Lower lobe of right lung (tissue), 2 donors: ENCODE data around the gene MYOM1. TPM values are rescaled to one million over a fixed set of nuclear protein-coding genes. Genes with fewer than 3 reads are reported as not detected.

ENCODE experiments used
- ATAC-seq, 2 donors: fragments of 200-7000 bp; cut with Tn5 transposase; one replicate each; pipeline ENCODE4 v1.9.1; 2020 to 2022; ENCODE audit warnings: mild to moderate bottlenecking in 2 of 2, moderate library complexity in 2 of 2
- DNase-seq: peaks from one replicate; pipeline ENCODE4 v3.0.0-alpha.2; 2020
- H3K27ac ChIP-seq: fragments of 200-600 bp; one replicate; pipeline ENCODE4 v1.8.0; 2022
- H3K27me3 ChIP-seq: fragments of 200-600 bp; one replicate; pipeline ENCODE4 v1.8.0; 2022; ENCODE audit warnings: low read depth
- H3K36me3 ChIP-seq: fragments of 200-600 bp; one replicate; pipeline ENCODE4 v1.8.0; 2022; ENCODE audit warnings: mild to moderate bottlenecking
- H3K4me1 ChIP-seq: fragments of 200-600 bp; one replicate; pipeline ENCODE4 v1.8.0; 2022
- H3K4me3 ChIP-seq: fragments of 200-600 bp; one replicate; pipeline ENCODE4 v1.8.0; 2022; ENCODE audit warnings: mild to moderate bottlenecking
- H3K9me3 ChIP-seq: fragments of 200-600 bp; one replicate; pipeline ENCODE4 v1.8.0; 2022
- intact Hi-C: fragments of 100-400 bp; cut with DNase I; formaldehyde crosslinking; loops from one replicate; pipeline ENCODE4 v1.11.0; 2022
- total RNA-seq: library from RNA; stranded (reverse); fragmentation: NEBNext Ultra II Directional; extraction: Animal tissue kit (Norgen Biotek cat#: 25700); gene quantifications from one replicate; pipeline ENCODE4 v1.2.1, GENCODE V29; 2021
- TF ChIP-seq, protein P1 (sequence below): fragments of 200-600 bp; IDR thresholded peaks from one replicate; pipeline ENCODE4 v1.8.0; 2022; ENCODE audit warnings: antibody characterized with exemption, mild to moderate bottlenecking
- donor health status: DM: no; HTN: yes; CAD: no; lungs with severe emphysema.

MYOM1 gene
- total RNA-seq, 1 donor from 2014 or later, result 5.0 TPM

- Histone ChIP-seq H3K36me3 (no peaks in the 10 kb centered on the region), H3K4me3 (peak overlapping the region; percentile 24), H3K4me1 (peaks cover 37% of the 10 kb centered on the region), H3K27me3 (no peaks in the 10 kb centered on the region), H3K9me3 (no peaks in the 10 kb centered on the region), H3K27ac (no peak overlapping the region)
- ATAC-seq (peak; percentile 66 to 83), DNase-seq (peak; percentile 76)
- intact Hi-C loops, result no loop called here
- TF ChIP-seq, protein P1, sequence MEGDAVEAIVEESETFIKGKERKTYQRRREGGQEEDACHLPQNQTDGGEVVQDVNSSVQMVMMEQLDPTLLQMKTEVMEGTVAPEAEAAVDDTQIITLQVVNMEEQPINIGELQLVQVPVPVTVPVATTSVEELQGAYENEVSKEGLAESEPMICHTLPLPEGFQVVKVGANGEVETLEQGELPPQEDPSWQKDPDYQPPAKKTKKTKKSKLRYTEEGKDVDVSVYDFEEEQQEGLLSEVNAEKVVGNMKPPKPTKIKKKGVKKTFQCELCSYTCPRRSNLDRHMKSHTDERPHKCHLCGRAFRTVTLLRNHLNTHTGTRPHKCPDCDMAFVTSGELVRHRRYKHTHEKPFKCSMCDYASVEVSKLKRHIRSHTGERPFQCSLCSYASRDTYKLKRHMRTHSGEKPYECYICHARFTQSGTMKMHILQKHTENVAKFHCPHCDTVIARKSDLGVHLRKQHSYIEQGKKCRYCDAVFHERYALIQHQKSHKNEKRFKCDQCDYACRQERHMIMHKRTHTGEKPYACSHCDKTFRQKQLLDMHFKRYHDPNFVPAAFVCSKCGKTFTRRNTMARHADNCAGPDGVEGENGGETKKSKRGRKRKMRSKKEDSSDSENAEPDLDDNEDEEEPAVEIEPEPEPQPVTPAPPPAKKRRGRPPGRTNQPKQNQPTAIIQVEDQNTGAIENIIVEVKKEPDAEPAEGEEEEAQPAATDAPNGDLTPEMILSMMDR, result peak; percentile 77
Observed at GRCh38 chr18:3062798-3063680, 156.7 kb downstream of the MYOM1 start.

- Histone ChIP-seq H3K27ac (peak overlapping the region; percentile 72), H3K4me1 (peaks cover 37% of the 10 kb centered on the region), H3K9me3 (no peaks in the 10 kb centered on the region), H3K4me3 (no peak overlapping the region), H3K27me3 (no peaks in the 10 kb centered on the region), H3K36me3 (no peaks in the 10 kb centered on the region)
- TF ChIP-seq, protein P1, result no peak
- intact Hi-C loops, result no loop called here
- no peak for DNase-seq
- ATAC-seq, result no peak
Observed at GRCh38 chr18:3061581-3062312, 158.0 kb downstream of the MYOM1 start.

GRCh38 chr18:3060667-3061580 is 158.8 kb downstream of the MYOM1 start:
- no peak for DNase-seq
- no peaks in the 10 kb centered on the region for H3K36me3 ChIP-seq
- H3K27me3 ChIP-seq, result no peaks in the 10 kb centered on the region
- TF ChIP-seq, protein P1, result no peak
- no peak overlapping the region for H3K4me3 ChIP-seq
- intact Hi-C loops, result no loop called here
- H3K27ac ChIP-seq, result peak overlapping the region; percentile 72
- peak in 1 of 2 donors; percentile 16 for ATAC-seq
- H3K9me3 ChIP-seq, result no peaks in the 10 kb centered on the region
- H3K4me1 ChIP-seq, result peaks cover 37% of the 10 kb centered on the region

GRCh38 chr18:3059272-3059671 is 160.5 kb downstream of the MYOM1 start:
- H3K9me3 ChIP-seq, result no peaks in the 10 kb centered on the region
- H3K4me1 ChIP-seq, result peaks cover 37% of the 10 kb centered on the region
- ATAC-seq, result no peak
- H3K27ac ChIP-seq, result peak overlapping the region; percentile 72
- H3K27me3 ChIP-seq, result no peaks in the 10 kb centered on the region
- no peak overlapping the region for H3K4me3 ChIP-seq
- DNase-seq, result no peak
- intact Hi-C loops, result no loop called here
- no peaks in the 10 kb centered on the region for H3K36me3 ChIP-seq
- TF ChIP-seq, protein P1, result no peak
